H1 (cell line): ENCODE results near the gene HTATIP2. TPM values are rescaled to one million over a fixed set of nuclear protein-coding genes. Genes with fewer than 3 reads are reported as not detected.

ENCODE experiments used
- CTCF ChIA-PET: fragments of 300-600 bp; sonication (Branson Sonifier 250); formaldehyde crosslinking; loops from one replicate; lab custom pipeline; 2021; ENCODE audit not compliant: partially characterized antibody; lab: Charles Lee
- POLR2A ChIA-PET: fragments of 300-600 bp; sonication (Branson Sonifier 250); formaldehyde crosslinking; loops from one replicate; lab custom pipeline; 2021; ENCODE audit warnings: inconsistent platforms; ENCODE audit not compliant: partially characterized antibody; lab: Charles Lee
- DNase-seq, 2 experiments: peaks; one replicate each; pipeline versions ENCODE4 v3.0.0 to v3.0.0-alpha.2; 2010 to 2022; ENCODE audit warnings: low spot score in 2 of 2, low read depth in 1 of 2, mixed read lengths in 1 of 2
- FAIRE-seq: peaks from 2 replicates; lab custom pipeline; 2011; peaks lifted over from hg19 to GRCh38; lab: Jason Lieb, UNC
- H2AFZ ChIP-seq: 2 replicates; pipeline ENCODE4 v1.8.1; 2012; ENCODE audit warnings: low read length, inconsistent platforms
- H2AK5ac ChIP-seq: 2 replicates; pipeline ENCODE4 v1.6.1; 2013; ENCODE audit warnings: low read depth, low read length
- H2BK120ac ChIP-seq: replicated peaks from 2 replicates; pipeline ENCODE3; 2013; ENCODE audit warnings: low read depth, low read length, inconsistent platforms
- H2BK12ac ChIP-seq: 2 replicates; pipeline ENCODE4 v1.6.1; 2013; ENCODE audit warnings: low read depth, low read length
- H2BK15ac ChIP-seq: 2 replicates; pipeline ENCODE4 v1.6.1; 2013; ENCODE audit warnings: low read length
- H2BK20ac ChIP-seq: 2 replicates; pipeline ENCODE4 v1.6.1; 2013; ENCODE audit warnings: low read length
- H2BK5ac ChIP-seq: 2 replicates; pipeline ENCODE4 v1.6.1; 2013; ENCODE audit warnings: low read depth, low read length
- H3K14ac ChIP-seq: 2 replicates; pipeline ENCODE4 v1.6.1; 2013; ENCODE audit warnings: inconsistent platforms; ENCODE audit not compliant: insufficient read length
- H3K18ac ChIP-seq: 2 replicates; pipeline ENCODE4 v1.6.1; 2013; ENCODE audit warnings: low read length; ENCODE audit errors: extremely low read depth
- H3K23ac ChIP-seq: 2 replicates; pipeline ENCODE4 v1.6.1; 2013; ENCODE audit warnings: inconsistent platforms; ENCODE audit not compliant: insufficient read length
- H3K23me2 ChIP-seq: 2 replicates; pipeline ENCODE4 v1.6.1; 2013; ENCODE audit warnings: low read depth, low read length
- H3K27ac ChIP-seq: 2 replicates; pipeline ENCODE4 v1.6.1; 2011; ENCODE audit warnings: low read depth, low read length, inconsistent platforms
- H3K27me3 ChIP-seq, 4 experiments: replicated peaks in 1 of 4; 1 replicate in 1 of 4; 2 replicates in 3 of 4; pipeline versions ENCODE4 v1.6.1 to v1.8.1; 2011 to 2013; ENCODE audit warnings: low read length in 3 of 4, mild to moderate bottlenecking in 3 of 4, inconsistent platforms in 2 of 4, mixed read lengths in 2 of 4, moderate library complexity in 1 of 4; ENCODE audit not compliant: control insufficient read depth in 3 of 4, insufficient read depth in 3 of 4; ENCODE audit errors: extremely low read depth in 1 of 4
- H3K36me3 ChIP-seq, 4 experiments: 2 replicates each; pipeline versions ENCODE4 v1.6.1 to v1.8.1; 2011 to 2013; ENCODE audit warnings: mild to moderate bottlenecking in 4 of 4, low read length in 3 of 4, moderate library complexity in 2 of 4, control low read depth in 1 of 4, inconsistent platforms in 1 of 4; ENCODE audit not compliant: insufficient read depth in 4 of 4, control insufficient read depth in 2 of 4
- H3K4ac ChIP-seq: replicated peaks from 2 replicates; pipeline ENCODE3; 2013; ENCODE audit warnings: low read length, low read depth, mixed read lengths, inconsistent platforms; ENCODE audit not compliant: insufficient read length
- H3K4me1 ChIP-seq, 4 experiments: replicated peaks in 1 of 4; 1 replicate in 1 of 4; 2 replicates in 3 of 4; pipeline versions ENCODE4 v1.6.1 to v1.8.1; 2011 to 2013; ENCODE audit warnings: low read length in 3 of 4, inconsistent platforms in 2 of 4, mixed read lengths in 1 of 4; ENCODE audit not compliant: insufficient read depth in 4 of 4, control insufficient read depth in 3 of 4
- H3K4me2 ChIP-seq, 2 experiments: 2 replicates each; pipeline versions ENCODE4 v1.6.1 to v1.8.1; 2011 to 2013; ENCODE audit warnings: low read depth in 2 of 2, low read length in 2 of 2, control low read depth in 1 of 2, inconsistent platforms in 1 of 2, mild to moderate bottlenecking in 1 of 2; ENCODE audit not compliant: insufficient read depth in 1 of 2
- H3K4me3 ChIP-seq, 4 experiments: fragments of 200-600, 300-600 bp in 1 of 4; sonication (generic), shearing (Covaris generic), sonication (Bioruptor Twin) in 1 of 4; 2 replicates each; pipeline versions ENCODE4 v1.5.1 to v1.8.1; 2011 to 2016; ENCODE audit warnings: low read length in 4 of 4, low read depth in 3 of 4, control low read depth in 2 of 4, inconsistent platforms in 2 of 4, mild to moderate bottlenecking in 2 of 4, mixed read lengths in 1 of 4, moderate library complexity in 1 of 4; ENCODE audit not compliant: insufficient read depth in 2 of 4; ENCODE audit errors: extremely low read depth in 1 of 4
- H3K56ac ChIP-seq: replicated peaks from 2 replicates; pipeline ENCODE3; 2013; ENCODE audit warnings: low read depth, mild to moderate bottlenecking, mixed read lengths, low read length, inconsistent platforms; ENCODE audit not compliant: insufficient read length
- H3K79me1 ChIP-seq: 2 replicates; pipeline ENCODE4 v1.6.1; 2013; ENCODE audit warnings: low read depth, low read length, control low read depth
- H3K79me2 ChIP-seq, 2 experiments: 2 replicates each; pipeline versions ENCODE4 v1.6.1 to v1.8.1; 2012 to 2013; ENCODE audit warnings: low read length in 2 of 2, mild to moderate bottlenecking in 2 of 2, inconsistent platforms in 1 of 2; ENCODE audit not compliant: insufficient read depth in 2 of 2, control insufficient read depth in 1 of 2
- H3K9ac ChIP-seq, 4 experiments: replicated peaks in 1 of 4; 1 replicate in 1 of 4; 2 replicates in 3 of 4; pipeline versions ENCODE4 v1.6.1 to v1.8.1; 2011 to 2013; ENCODE audit warnings: low read depth in 3 of 4, low read length in 3 of 4, control low read depth in 2 of 4, mild to moderate bottlenecking in 2 of 4, moderate library complexity in 2 of 4, inconsistent platforms in 1 of 4; ENCODE audit errors: extremely low read depth in 1 of 4
- H3K9me3 ChIP-seq, 2 experiments: 2 replicates each; pipeline versions ENCODE4 v1.6.1 to v1.8.1; 2012 to 2013; ENCODE audit warnings: mild to moderate bottlenecking in 2 of 2, moderate library complexity in 2 of 2, control low read depth in 1 of 2, inconsistent platforms in 1 of 2, low read depth in 1 of 2, low read length in 1 of 2, mixed read lengths in 1 of 2; ENCODE audit not compliant: insufficient read depth in 2 of 2
- H4K20me1 ChIP-seq, 2 experiments: replicated peaks in 1 of 2; 2 replicates each; pipeline versions ENCODE3 to v1.8.1; 2011 to 2013; ENCODE audit warnings: inconsistent platforms in 2 of 2, low read length in 2 of 2, mild to moderate bottlenecking in 1 of 2; ENCODE audit not compliant: insufficient read depth in 2 of 2, control insufficient read depth in 1 of 2
- H4K5ac ChIP-seq: 2 replicates; pipeline ENCODE4 v1.6.1; 2013; ENCODE audit warnings: low read length, low read depth, mixed read lengths, inconsistent platforms; ENCODE audit not compliant: insufficient read length
- H4K8ac ChIP-seq: 2 replicates; pipeline ENCODE4 v1.8.0; 2013; ENCODE audit warnings: mild to moderate bottlenecking, moderate library complexity, low read length, inconsistent platforms; ENCODE audit not compliant: insufficient read depth; ENCODE audit errors: extremely low read depth
- H4K91ac ChIP-seq: replicated peaks from 2 replicates; pipeline ENCODE3; 2013; ENCODE audit warnings: low read length, mixed read lengths, inconsistent platforms; ENCODE audit not compliant: insufficient read length
- ASH2L ChIP-seq: fragments of 200-600, 300-600 bp; sonication (generic); IDR thresholded peaks from one replicate; pipeline ENCODE4 v1.7.1; 2017; ENCODE audit warnings: low read length
- CBX5 ChIP-seq: fragments of 300-800, 300-1000 bp; sonication (generic); IDR thresholded peaks from 2 replicates; pipeline ENCODE4 v1.7.1; 2016; ENCODE audit warnings: antibody characterized with exemption, low read length, low read depth
- CHD2 ChIP-seq: IDR thresholded peaks from 2 replicates; pipeline ENCODE4 v1.6.1; 2012; ENCODE audit warnings: low read length, improper control_type of control experiment
- HDAC6 ChIP-seq: IDR thresholded peaks from one replicate; pipeline ENCODE4 v1.7.1; 2012; ENCODE audit warnings: low read depth, mild to moderate bottlenecking, inconsistent platforms, low read length, moderate library complexity
- TAF7 ChIP-seq: optimal IDR thresholded peaks from 2 replicates; pipeline ENCODE3; 2011; ENCODE audit warnings: low read depth, mild to moderate bottlenecking, inconsistent platforms, low read length, moderate library complexity, borderline replicate concordance
- TCF12 ChIP-seq: IDR thresholded peaks from 2 replicates; pipeline ENCODE4 v1.6.1; 2011; ENCODE audit warnings: low read depth, mild to moderate bottlenecking, low read length
- WGBS, 2 experiments: shearing (Covaris generic) in 1 of 2; methylation state at CpG; one replicate each; pipeline versions ENCODE4 v1.1.6 to v1.1.7; 2013 to 2015; ENCODE audit warnings: low lambda C conversion rate in 2 of 2, mixed read lengths in 2 of 2, inconsistent platforms in 1 of 2, low coverage in 1 of 2, missing lambda C conversion rate in 1 of 2; ENCODE audit not compliant: insufficient replicate concordance in 2 of 2, insufficient coverage in 1 of 2, insufficient read length in 1 of 2; ENCODE audit errors: extremely low coverage in 1 of 2, missing lambda C conversion rate in 1 of 2; 5-methylcytosine and 5-hydroxymethylcytosine counted together
- polyA plus RNA-seq, 7 experiments: library from polyadenylated mRNA; depleted of rRNA in 3 of 7; stranded (reverse) in 5 of 7; unstranded in 2 of 7; fragments of >200 nt in 5 of 7; fragments of 200-250 nt in 2 of 7; gene quantifications; 1 replicate in 5 of 7; 2 replicates in 1 of 7; 4 replicates in 1 of 7; pipeline versions ENCODE4 v1.2.1 to v1.2.3, GENCODE V29; 2011 to 2013; ENCODE audit warnings: missing spikeins in 2 of 7, mixed read lengths in 2 of 7
- total RNA-seq: library from RNA; stranded (reverse); fragmentation: NEBNext Ultra II Directional; extraction: Animal tissue kit (Norgen Biotek cat#: 25700); gene quantifications from 2 replicates; pipeline ENCODE4 v1.2.1, GENCODE V29; 2021

The HTATIP2 gene
- total and polyA plus RNA-seq, 2 of the 8 experiments (the other 6 are each of a cell fraction or from before 2014, with no cell fraction given) = 22.6 to 33.1 TPM

DNA sequence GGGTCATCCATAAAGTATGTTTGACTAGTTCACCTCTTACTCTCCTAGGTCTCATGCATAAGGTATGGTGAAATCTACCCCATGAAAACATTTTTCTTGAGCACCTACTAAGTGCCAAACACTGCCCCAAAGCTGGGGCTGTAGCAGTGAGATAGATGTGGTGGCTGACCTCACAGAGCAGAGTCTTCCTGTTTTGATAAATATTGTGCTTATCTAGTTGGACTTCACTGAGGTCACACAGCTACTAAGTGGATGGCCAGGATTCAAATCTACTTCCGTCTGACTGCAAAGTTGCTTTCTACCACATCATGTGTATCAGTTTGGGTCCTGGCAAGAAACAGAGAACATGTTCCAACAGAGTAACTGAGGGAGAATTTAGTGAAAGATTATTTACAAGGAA lies 6.4 kb upstream of the HTATIP2 start:
- POLR2A ChIA-PET = no interaction called here
- no peak overlapping the region for H3K4ac ChIP-seq
- no peak overlapping the region for H4K91ac ChIP-seq
- H3K27ac ChIP-seq = no peak overlapping the region
- H3K36me3 ChIP-seq = no peaks in the 10 kb centered on the region
- no peak overlapping the region for H3K4me3 ChIP-seq
- H3K9ac ChIP-seq = no peak overlapping the region
- H3K9me3 ChIP-seq = no peaks in the 10 kb centered on the region
- no peaks in the 10 kb centered on the region for H4K20me1 ChIP-seq
- H2BK5ac ChIP-seq = no peak overlapping the region
- no peaks in the 10 kb centered on the region for H3K4me1 ChIP-seq
- H4K8ac ChIP-seq = no peak overlapping the region
- no peak overlapping the region for H2BK15ac ChIP-seq
- H3K23ac ChIP-seq = no peak overlapping the region
- CTCF ChIA-PET = interaction anchor here (1.0 to 8.1 kb wide), 3 partner anchors 25 to 229 kb away, joined by 3 to 102 read pairs (median 35); no protein-coding TSS in a partner anchor
- no peak overlapping the region for H2BK20ac ChIP-seq
- H3K14ac ChIP-seq = no peak overlapping the region
- no peak overlapping the region for H3K4me2 ChIP-seq
- H2BK12ac ChIP-seq = no peak overlapping the region
- H3K27me3 ChIP-seq = peaks cover 0 to 2% (median 0%) of the 10 kb centered on the region in 4 experiments; a peak in 1 of 7 replicates
- H3K79me1 ChIP-seq = no peaks in the 10 kb centered on the region
- no peak overlapping the region for H3K18ac ChIP-seq
- no peaks in the 10 kb centered on the region for H3K79me2 ChIP-seq
- 100% methylated on average over 1 of the region's 1 CpG; no CpG with 5 or more reads in 1 of the 2 experiments for WGBS, 2 experiments
- no peak overlapping the region for H2BK120ac ChIP-seq
- H3K56ac ChIP-seq = no peak overlapping the region
- no peak overlapping the region for H2AFZ ChIP-seq
- H3K23me2 ChIP-seq = no peaks in the 10 kb centered on the region
- H2AK5ac ChIP-seq = no peak overlapping the region
- DNase-seq (no peak), FAIRE-seq (no peak)
- no peak overlapping the region for H4K5ac ChIP-seq
- TF ChIP-seq CBX5 (no peak), TCF12 (no peak), ASH2L (no peak), TAF7 (no peak), HDAC6 (no peak), CHD2 (no peak)
